Keratinocyte (primary cell): ENCODE results near the gene LCN10. TPM values are rescaled to one million over a fixed set of nuclear protein-coding genes. Genes with fewer than 3 reads are reported as not detected.

Experiments
- DNase-seq: peaks from one replicate; pipeline ENCODE4 v3.0.0-alpha.2; 2011; ENCODE audit warnings: low read depth, missing footprints, low spot score
- FAIRE-seq: peaks from 2 replicates; lab custom pipeline; 2011; peaks lifted over from hg19 to GRCh38; lab: Jason Lieb, UNC
- H2AFZ ChIP-seq: 2 replicates; pipeline ENCODE4 v1.6.0; 2012; ENCODE audit warnings: low read length, control low read depth, inconsistent platforms; ENCODE audit not compliant: control insufficient read depth
- H3K27ac ChIP-seq: 2 replicates; pipeline ENCODE4 v1.5.1; 2011; ENCODE audit warnings: low read length; ENCODE audit not compliant: control insufficient read depth, insufficient read depth
- H3K27me3 ChIP-seq: 3 replicates; pipeline ENCODE4 v1.6.0; 2011; ENCODE audit warnings: low read length; ENCODE audit not compliant: control insufficient read depth, insufficient read depth; ENCODE audit errors: extremely low read depth
- H3K36me3 ChIP-seq, 2 experiments: 2 replicates in 1 of 2; 3 replicates in 1 of 2; pipeline ENCODE4 v1.5.1; 2011; ENCODE audit warnings: low read length in 2 of 2, mild to moderate bottlenecking in 1 of 2; ENCODE audit not compliant: control insufficient read depth in 2 of 2, insufficient read depth in 2 of 2; ENCODE audit errors: extremely low read depth in 1 of 2
- H3K4me1 ChIP-seq: 3 replicates; pipeline ENCODE4 v1.5.1; 2011; ENCODE audit warnings: low read length; ENCODE audit not compliant: control insufficient read depth, insufficient read depth; ENCODE audit errors: extremely low read depth
- H3K4me2 ChIP-seq: 3 replicates; pipeline ENCODE4 v1.6.0; 2011; ENCODE audit warnings: low read depth, low read length; ENCODE audit not compliant: control insufficient read depth, insufficient read depth; ENCODE audit errors: extremely low read depth
- H3K4me3 ChIP-seq, 3 experiments: fragments of 200-600 bp in 1 of 3; sonication (generic) in 1 of 3; 2 replicates in 2 of 3; 3 replicates in 1 of 3; pipeline ENCODE4 v1.5.1; 2011 to 2016; ENCODE audit warnings: low read length in 3 of 3, mild to moderate bottlenecking in 3 of 3, control low read depth in 2 of 3, inconsistent platforms in 1 of 3, low read depth in 1 of 3, mixed read lengths in 1 of 3, mixed run types in 1 of 3, moderate library complexity in 1 of 3; ENCODE audit not compliant: control insufficient read depth in 2 of 3, insufficient read depth in 2 of 3; ENCODE audit errors: extremely low read depth in 1 of 3
- H3K79me2 ChIP-seq: 2 replicates; pipeline ENCODE4 v1.6.0; 2012; ENCODE audit warnings: low read length; ENCODE audit not compliant: control insufficient read depth, insufficient read depth
- H3K9ac ChIP-seq: 3 replicates; pipeline ENCODE4 v1.6.0; 2011; ENCODE audit warnings: low read length; ENCODE audit not compliant: control insufficient read depth, insufficient read depth; ENCODE audit errors: extremely low read depth
- H3K9me1 ChIP-seq: 3 replicates; pipeline ENCODE4 v1.6.0; 2011; ENCODE audit warnings: low read length; ENCODE audit not compliant: control insufficient read depth, insufficient read depth; ENCODE audit errors: extremely low read depth
- H3K9me3 ChIP-seq: 2 replicates; pipeline ENCODE4 v1.5.1; 2012; ENCODE audit warnings: low read depth, low read length; ENCODE audit not compliant: control insufficient read depth
- H4K20me1 ChIP-seq: 3 replicates; pipeline ENCODE4 v1.6.0; 2011; ENCODE audit warnings: low read length; ENCODE audit not compliant: control insufficient read depth, insufficient read depth; ENCODE audit errors: extremely low read depth
- CTCF ChIP-seq, 3 experiments: IDR thresholded peaks in 1 of 3; conservative IDR thresholded peaks in 1 of 3; optimal IDR thresholded peaks in 1 of 3; 2 replicates in 2 of 3; 3 replicates in 1 of 3; pipeline versions ENCODE3 to v1.5.1; 2011; ENCODE audit warnings: low read length in 3 of 3, mild to moderate bottlenecking in 3 of 3, moderate library complexity in 2 of 3, control low read depth in 1 of 3, inconsistent platforms in 1 of 3; ENCODE audit not compliant: insufficient read depth in 2 of 3; ENCODE audit errors: extremely low read depth in 1 of 3
- EZH2 ChIP-seq: IDR thresholded peaks from one replicate; pipeline ENCODE4 v1.6.1; 2012; ENCODE audit warnings: inconsistent platforms, mild to moderate bottlenecking, low read length, moderate library complexity
- dilution Hi-C: fragments of 300-500 bp; cut with MboI; formaldehyde crosslinking; loops from one replicate; pipeline ENCODE4 v1.7.0; 2020; ENCODE audit warnings: low sequenced_read_pairs; ENCODE audit not compliant: extremely low pct_ligation_motif_present
- polyA plus RNA-seq, 5 experiments: library from polyadenylated mRNA; depleted of rRNA in 3 of 5; stranded (reverse) in 3 of 5; stranded (forward) in 1 of 5; unstranded in 1 of 5; fragments of >200 nt; gene quantifications; 1 replicate in 1 of 5; 2 replicates in 3 of 5; 3 replicates in 1 of 5; pipeline versions ENCODE4 v1.2.1 to v1.2.3, GENCODE V29; 2011 to 2012; ENCODE audit warnings: missing spikeins in 2 of 5, low read depth in 1 of 5, low replicate concordance in 1 of 5

LCN10 gene
- polyA plus RNA-seq, 1 donor (not counting 4 experiments of a cell fraction or from before 2014, with no cell fraction given) = not detected

- no peak for DNase-seq
- Histone ChIP-seq H3K9me1 (no peaks in the 10 kb centered on the region), H3K9ac (no peak overlapping the region), H3K4me1 (no peaks in the 10 kb centered on the region), H3K4me2 (no peak overlapping the region), H3K9me3 (peaks cover 5% of the 10 kb centered on the region), H3K36me3 (no peaks in the 10 kb centered on the region), H2AFZ (no peak overlapping the region), H3K27me3 (peaks cover 25% of the 10 kb centered on the region), H3K4me3 (no peak overlapping the region), H4K20me1 (no peaks in the 10 kb centered on the region), H3K27ac (no peak overlapping the region), H3K79me2 (no peaks in the 10 kb centered on the region)
- TF ChIP-seq EZH2 (no peak), CTCF (optimal IDR thresholded peaks at IDR 0.05 in 1 of 3, IDR thresholded peaks at IDR 0.05 in 1 of 3, conservative IDR thresholded peaks at IDR 0.05 in 1 of 3; ENCODE audit: extremely low read depth in 1 of 3, insufficient read depth in 2 of 3, low read length in 3 of 3) (no peak)
- FAIRE-seq = no peak
- dilution Hi-C loops = no loop called here
These were observed 34.2 kb upstream of the LCN10 start for GRCh38 chr9:136776947-136777346.

DNA sequence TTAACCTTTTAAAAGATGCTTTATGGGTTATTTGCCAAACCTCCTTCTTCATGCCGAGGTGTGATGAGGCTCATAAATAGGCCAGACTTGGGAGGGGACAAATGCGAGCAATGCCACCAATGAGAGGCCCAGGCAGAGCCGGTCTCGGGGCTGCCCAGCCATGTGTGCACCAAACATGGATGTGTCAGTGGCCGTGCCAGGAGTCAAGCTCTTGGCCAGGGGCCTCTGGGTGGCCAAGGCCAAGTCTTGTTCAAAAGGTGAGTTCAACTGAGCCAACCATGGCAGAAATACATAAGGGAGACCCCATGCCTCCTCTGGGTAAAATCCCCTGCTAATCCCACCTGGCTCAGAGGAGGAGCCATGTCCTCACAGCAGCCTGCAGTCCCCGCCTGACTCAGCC, 32.5 kb upstream of the LCN10 start:
- Histone ChIP-seq H3K9me3 (peaks cover 5% of the 10 kb centered on the region), H2AFZ (no peak overlapping the region), H3K9ac (no peak overlapping the region), H3K4me1 (no peaks in the 10 kb centered on the region), H3K79me2 (no peaks in the 10 kb centered on the region), H3K4me2 (no peak overlapping the region), H3K36me3 (no peaks in the 10 kb centered on the region), H3K27ac (no peak overlapping the region), H4K20me1 (no peaks in the 10 kb centered on the region), H3K9me1 (no peaks in the 10 kb centered on the region), H3K27me3 (peaks cover 21% of the 10 kb centered on the region), H3K4me3 (no peak overlapping the region)
- dilution Hi-C loops = no loop called here
- FAIRE-seq (no peak), DNase-seq (no peak)
- TF ChIP-seq EZH2 (no peak), CTCF (optimal IDR thresholded peaks at IDR 0.05 in 1 of 3, IDR thresholded peaks at IDR 0.05 in 1 of 3, conservative IDR thresholded peaks at IDR 0.05 in 1 of 3; ENCODE audit: extremely low read depth in 1 of 3, insufficient read depth in 2 of 3, low read length in 3 of 3) (no peak)
